HG03095 (cell line): Measurements from ENCODE around the gene DPP7.

Experiments used
- ATAC-seq: cut with Tn5 transposase; IDR thresholded peaks from one replicate; pipeline ENCODE4 v1.9.1; 2021; ENCODE audit warnings: moderate library complexity; ENCODE audit not compliant: unreplicated experiment

The DPP7 gene

GRCh38 chr9:137095664-137096517 is 18.6 kb downstream of the DPP7 start:
- ATAC-seq: peak; percentile 77

GRCh38 chr9:137089232-137089947 is 25.1 kb downstream of the DPP7 start:
- no peak for ATAC-seq

- no peak for ATAC-seq
Observed at GRCh38 chr9:137088121-137088520, 26.4 kb downstream of the DPP7 start.

GRCh38 chr9:137087409-137087925 is 27.1 kb downstream of the DPP7 start:
- ATAC-seq: no peak

- peak; percentile 65 for ATAC-seq
Observed at GRCh38 chr9:137086531-137087408, 27.8 kb downstream of the DPP7 start, which contains the start of gene MAN1B1. MAN1B1 (plus strand) TSS chr9:137086985; CDS start chr9:137087000, 15 bp downstream.

GRCh38 chr9:137085920-137086530 is 28.5 kb downstream of the DPP7 start:
- peak; percentile 2 for ATAC-seq

GRCh38 chr9:137084526-137084925 is 30.0 kb downstream of the DPP7 start:
- no peak for ATAC-seq

GRCh38 chr9:137083394-137084004 is 31.0 kb downstream of the DPP7 start:
- no peak for ATAC-seq

- ATAC-seq: no peak
Observed at GRCh38 chr9:137082925-137083290, 31.6 kb downstream of the DPP7 start.

- ATAC-seq: no peak
Observed at GRCh38 chr9:137082222-137082924, 32.2 kb downstream of the DPP7 start.

- no peak for ATAC-seq
Observed at GRCh38 chr9:137080260-137081122, 34.0 kb downstream of the DPP7 start.

- no peak for ATAC-seq
Observed at GRCh38 chr9:137079401-137079787, 35.1 kb downstream of the DPP7 start.

- no peak for ATAC-seq
Observed at GRCh38 chr9:137078701-137079400, 35.7 kb downstream of the DPP7 start.

- peak; percentile 21 for ATAC-seq
Observed at GRCh38 chr9:137077758-137078693, 36.5 kb downstream of the DPP7 start.

- ATAC-seq: peak; percentile 38
Observed at GRCh38 chr9:137077010-137077747, 37.4 kb downstream of the DPP7 start, which contains the start of gene UAP1L1. UAP1L1 (plus strand) TSS chr9:137077517; CDS start chr9:137077533, 16 bp downstream.

GRCh38 chr9:137076636-137077009 is 37.9 kb downstream of the DPP7 start:
- no peak for ATAC-seq
